ENCODE measurements around the gene ITGAL.
"Not testable (repeated sequence)": the region's sequence is repeated elsewhere in the genome, so short reads cannot be mapped to it uniquely, and the experiment has no call there.

ITGAL gene

GRCh38 chr16:30457743-30458560 is 14.6 kb upstream of the ITGAL start:
- DNase-seq = no peak

- no peak for DNase-seq
Observed at GRCh38 chr16:30458561-30459394, 13.8 kb upstream of the ITGAL start.

DNA sequence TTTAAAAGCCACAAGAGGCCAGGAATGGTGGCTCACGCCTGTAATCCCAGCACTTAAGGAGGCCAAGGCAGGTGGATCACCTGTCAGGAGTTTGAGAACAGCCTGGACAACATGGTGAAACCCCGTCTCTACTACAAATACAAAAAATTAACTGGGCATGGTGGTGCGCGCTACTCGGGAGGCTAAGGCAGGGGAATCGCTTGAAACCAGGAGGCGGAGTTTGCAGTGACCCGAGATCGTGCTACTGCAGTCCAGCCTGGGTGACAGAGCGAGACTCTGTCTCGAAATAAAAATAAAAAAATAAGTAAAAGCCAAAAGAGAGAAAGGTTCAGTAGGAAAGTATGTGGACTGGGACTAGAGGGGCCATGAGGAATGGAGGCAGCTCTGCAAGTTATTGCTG is 13.1 kb upstream of the ITGAL start:
- no peak for DNase-seq

DNA sequence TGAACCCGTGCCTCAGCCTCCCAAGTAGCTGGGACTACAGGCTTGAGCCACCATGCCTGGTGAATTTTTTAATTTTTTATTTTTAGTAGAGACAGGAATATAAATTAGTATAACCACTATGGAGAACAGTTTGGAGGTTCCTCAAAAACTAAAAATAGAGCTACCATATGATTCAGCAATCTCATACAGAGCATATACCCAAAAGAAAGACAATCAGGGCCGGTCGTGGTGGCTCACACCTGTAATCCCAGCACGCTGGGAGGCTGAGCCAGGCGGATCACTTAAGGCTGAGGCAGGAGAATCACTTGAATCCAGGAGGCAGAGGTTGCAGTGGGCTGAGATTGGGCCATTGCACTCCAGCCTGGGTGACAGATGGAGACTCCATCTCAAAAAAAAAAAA is 11.1 kb upstream of the ITGAL start:
- DNase-seq = not testable (repeated sequence)

- DNase-seq = no peak
Observed at GRCh38 chr16:30464078-30464477, 8.5 kb upstream of the ITGAL start.

DNA sequence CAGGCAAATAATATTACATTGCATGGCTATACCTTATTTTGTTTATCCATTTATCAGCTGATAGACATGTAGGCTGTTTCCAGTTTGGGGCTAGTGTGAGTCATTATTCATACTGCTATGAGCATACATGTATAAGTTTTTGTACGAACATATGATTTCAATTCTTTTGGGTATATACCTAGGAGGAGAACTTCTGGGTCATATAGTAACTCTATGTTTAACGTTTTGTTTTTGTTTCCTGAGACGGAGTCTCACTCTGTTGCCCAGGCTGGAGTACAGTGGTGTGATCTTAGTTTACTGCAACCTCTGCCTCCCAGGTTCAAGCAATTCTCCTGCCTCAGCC is 2.4 kb upstream of the ITGAL start:
- DNase-seq = no peak

DNA sequence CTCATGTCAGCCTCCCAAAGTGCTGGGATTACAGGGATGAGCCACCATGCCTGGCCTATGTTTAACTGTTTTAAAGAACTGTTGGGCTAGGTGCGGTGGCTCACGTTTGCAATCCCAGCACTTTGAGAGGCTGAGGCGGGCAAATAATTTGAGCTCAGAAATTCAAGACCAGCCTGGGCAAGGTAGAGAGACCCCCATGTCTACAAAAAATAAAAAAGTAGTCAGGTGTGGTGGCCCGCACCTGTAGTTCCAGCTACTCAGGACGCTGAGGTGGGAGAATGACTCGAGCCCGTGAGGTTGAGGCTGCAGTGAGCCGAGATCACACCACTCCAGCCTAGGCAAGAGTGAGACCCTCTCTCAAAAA is 1.9 kb upstream of the ITGAL start:
- DNase-seq = no peak

DNA sequence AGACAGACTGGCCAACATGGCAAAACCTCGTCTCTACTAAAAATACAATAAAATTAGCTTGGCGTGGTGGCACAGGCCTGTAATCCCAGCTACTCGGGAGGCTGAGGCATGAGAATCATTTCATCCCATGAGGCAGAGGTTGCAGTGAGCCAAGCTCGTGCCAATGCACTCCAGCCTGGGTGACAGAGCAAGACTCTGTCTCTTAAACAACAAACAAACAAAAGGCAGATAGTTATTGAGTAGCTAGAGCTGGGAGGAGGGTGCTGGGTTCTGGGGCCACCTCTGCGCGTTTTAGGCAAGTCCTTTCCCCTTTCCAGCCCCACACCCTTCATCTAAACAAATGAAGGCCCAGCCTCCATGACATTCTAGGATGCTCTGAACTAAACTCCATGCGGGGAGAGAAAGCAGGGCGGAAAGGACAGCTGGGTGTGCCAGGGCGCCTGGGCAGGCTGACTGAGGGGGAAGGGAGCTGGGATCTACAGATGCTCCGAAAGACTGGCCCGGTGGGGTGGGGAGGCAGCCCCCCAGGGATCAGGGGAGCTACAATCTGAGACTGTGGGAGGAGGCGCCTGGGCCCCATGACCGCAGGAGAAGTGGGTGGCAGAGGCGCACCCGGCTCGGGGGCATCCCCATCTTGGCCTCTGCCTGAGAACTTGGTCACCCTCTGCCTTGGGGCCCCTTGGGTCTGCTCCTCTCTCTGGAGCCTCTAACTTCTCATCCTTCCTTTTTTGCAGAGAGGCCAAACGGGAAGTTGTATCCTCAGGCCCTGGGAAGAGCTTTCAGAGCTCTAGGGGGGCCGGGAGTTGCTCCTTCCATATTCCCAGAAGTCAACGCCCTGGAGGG is 910 bp downstream of the ITGAL start:
- no peak for DNase-seq

- DNase-seq = no peak
Observed at GRCh38 chr16:30474074-30474452, 1.5 kb downstream of the ITGAL start.

GRCh38 chr16:30474684-30475083 is 2.1 kb downstream of the ITGAL start:
- no peak for DNase-seq

DNA sequence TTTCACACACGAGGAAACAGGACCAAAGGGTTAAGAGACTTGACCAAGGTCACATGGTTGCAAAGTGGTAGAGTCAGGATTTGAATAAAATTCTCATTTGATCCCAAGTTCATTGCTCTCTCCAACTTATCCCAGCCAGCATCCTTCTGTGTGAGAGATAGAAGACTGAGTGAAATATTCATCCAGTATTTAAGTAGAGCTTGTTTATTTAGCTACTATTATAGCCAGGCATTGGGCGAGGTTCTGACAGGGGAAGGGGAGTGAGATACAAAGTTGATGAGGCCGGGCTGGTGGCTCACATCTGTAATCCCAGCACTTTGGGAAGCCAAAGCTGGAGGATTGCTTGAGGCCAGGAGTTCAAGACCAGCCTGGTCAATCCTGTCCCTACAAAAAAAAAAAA is 4.4 kb downstream of the ITGAL start:
- DNase-seq = no peak

DNA sequence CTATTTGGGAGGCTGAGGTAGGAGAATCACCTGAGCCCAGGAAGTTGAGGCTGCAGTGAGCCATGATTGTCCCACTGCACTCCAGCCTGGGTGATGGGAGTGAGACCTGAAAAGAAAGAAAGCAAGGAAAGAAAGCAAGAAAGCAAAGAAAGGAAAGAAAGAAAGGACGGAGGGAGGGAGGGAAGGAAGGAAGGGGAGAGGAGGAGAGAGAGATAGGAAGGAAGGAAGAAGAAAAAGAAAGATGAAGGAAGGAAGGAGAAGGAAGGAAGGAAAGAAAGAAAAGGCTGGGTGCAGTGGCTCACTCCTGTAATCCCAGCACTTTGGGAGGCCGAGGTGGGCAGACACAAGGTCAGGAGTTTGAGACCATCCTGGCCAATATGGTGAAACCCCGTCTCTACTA is 5.2 kb downstream of the ITGAL start:
- not testable (repeated sequence) for DNase-seq

DNA sequence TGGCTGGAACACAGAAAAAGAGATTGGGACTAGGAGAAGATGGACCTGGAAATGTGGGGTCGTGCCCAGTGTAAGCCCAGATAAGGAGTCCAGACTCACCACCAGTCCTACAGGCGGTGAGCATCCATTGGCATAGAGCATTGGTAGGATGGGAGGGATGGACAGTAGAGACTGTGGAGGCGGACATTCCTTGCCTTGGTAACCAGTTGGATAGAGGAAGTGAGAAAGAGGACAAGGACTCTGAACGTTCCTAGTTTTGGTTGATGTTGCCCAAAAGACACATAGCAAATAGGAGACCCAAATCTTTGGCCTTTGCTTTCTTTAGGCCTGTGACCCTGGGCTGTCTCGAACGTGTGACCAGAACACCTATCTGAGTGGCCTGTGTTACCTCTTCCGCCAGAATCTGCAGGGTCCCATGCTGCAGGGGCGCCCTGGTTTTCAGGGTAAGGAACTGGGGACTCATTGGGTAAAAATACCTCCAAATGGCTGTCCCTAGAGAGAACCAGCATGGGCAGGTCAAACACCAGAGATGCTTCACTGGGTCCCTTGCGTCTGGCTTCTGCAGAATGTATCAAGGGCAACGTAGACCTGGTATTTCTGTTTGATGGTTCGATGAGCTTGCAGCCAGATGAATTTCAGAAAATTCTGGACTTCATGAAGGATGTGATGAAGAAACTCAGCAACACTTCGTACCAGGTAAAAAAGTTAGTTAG is 6.4 kb downstream of the ITGAL start:
- no peak for DNase-seq

- DNase-seq = no peak
Observed at GRCh38 chr16:30481381-30481780, 8.8 kb downstream of the ITGAL start.

GRCh38 chr16:30482366-30482765 is 9.8 kb downstream of the ITGAL start:
- no peak for DNase-seq

DNA sequence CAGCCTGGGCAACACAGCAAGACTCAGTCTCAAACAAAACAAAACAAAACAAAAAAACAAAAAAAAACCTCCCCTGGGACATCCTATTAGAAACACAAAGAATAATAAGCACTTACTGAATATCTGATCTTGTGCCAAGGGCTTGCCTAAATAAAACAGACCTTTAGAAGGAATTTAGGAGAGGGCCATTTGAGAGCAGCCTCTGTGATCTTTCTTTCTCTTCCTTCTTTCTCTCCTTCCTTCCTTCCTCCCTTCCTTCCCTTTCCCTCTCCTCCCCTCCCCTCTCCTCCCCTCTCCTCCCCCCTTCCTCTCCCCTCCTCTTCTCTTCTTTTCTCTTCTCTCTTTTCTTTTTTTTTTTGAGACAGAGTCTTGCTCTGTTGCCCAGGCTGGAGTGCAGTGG is 12.3 kb downstream of the ITGAL start:
- no peak for DNase-seq

GRCh38 chr16:30485818-30486436 is 13.4 kb downstream of the ITGAL start:
- DNase-seq = no peak

DNA sequence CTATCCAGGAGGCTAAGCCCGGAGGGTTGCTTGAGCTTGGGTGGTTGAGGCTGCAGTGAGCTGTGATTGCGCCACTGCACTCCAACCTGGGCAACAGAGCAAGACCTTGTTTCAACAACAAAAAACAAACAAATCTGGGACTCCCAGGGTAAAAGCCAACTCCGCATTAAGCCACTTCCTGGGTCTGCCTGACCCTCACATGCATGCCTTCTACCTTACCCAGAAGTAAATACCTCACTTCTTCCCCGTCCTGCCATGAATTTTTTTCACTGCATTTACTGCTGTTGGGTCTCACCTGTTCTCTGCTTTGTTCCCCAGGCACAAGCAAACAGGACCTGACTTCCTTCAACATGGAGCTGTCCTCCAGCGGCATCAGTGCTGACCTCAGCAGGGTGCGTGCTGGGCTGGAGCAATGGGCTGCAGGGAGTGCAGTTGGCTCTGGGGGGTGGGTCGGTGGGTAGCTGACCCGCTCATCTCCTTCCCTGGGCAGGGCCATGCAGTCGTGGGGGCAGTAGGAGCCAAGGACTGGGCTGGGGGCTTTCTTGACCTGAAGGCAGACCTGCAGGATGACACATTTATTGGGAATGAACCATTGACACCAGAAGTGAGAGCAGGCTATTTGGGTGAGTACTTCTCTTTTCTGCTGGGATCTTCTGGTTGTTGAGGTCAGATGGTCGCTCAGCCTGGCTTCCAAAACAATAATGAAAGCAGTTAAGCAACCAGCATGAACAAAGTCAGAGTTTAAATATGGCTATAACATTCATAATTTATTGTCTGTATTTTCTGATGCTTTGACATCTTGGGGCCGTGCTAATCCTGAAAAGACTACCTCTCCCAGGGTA is 16.4 kb downstream of the ITGAL start:
- no peak for DNase-seq

- DNase-seq = no peak
Observed at GRCh38 chr16:30490210-30490609, 17.7 kb downstream of the ITGAL start.

DNA sequence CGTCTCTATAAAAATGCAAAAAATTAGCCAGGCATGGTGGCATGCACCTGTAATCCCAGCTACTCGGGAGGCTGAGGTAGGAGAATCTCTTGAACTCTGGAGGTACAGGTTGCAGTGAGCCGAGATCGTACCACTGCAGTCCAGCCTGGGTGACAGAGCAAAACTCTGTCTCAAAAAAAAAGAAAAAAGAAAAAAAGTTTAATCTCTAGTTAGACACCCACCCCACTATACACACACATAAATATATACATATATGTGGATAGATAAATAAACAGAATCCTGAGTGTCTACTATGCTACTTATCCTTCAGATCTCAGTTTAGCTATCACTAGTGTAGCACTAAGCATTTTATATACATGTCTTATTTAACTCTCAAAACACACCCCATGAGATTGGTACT is 18.7 kb downstream of the ITGAL start:
- no peak for DNase-seq

DNA sequence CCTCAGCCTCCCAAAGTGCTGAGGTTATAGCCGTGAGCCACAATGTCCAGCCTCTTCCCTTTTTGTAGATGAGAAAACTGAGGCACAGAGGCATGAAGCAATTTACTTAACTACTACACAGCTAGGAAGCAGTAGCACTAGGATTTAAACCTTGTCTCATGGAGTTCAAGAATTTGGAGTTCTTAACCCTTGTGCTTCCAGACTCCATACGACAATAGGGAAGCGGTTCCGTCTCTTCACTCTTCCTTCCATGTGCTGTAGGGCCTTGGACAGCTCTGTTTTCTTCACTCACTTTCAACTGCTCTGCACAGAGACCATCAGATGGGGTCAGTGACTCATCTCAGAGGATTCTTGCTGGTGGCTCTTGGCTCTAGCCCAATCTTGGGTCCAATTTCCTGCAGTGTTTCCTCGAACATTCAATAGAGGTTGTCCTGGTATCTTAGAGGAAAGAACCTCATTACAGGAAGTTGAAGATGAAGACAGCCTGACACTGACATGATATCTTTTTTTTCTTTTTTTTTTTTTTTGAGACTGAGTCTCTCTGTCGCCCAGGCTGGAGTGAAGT is 19.3 kb downstream of the ITGAL start:
- no peak for DNase-seq

Data from right forelimb (tissue), 1 donor.